Measurements from ENCODE around the gene JAM3. TPM values are rescaled to one million over a fixed set of nuclear protein-coding genes. Genes with fewer than 3 reads are reported as not detected.

Gene JAM3
- total RNA-seq, 1 experiment from 2014 or later = 9.0 TPM

- Histone ChIP-seq H3K9me3 (ENCODE audit: low read depth, low read length, poor library complexity, severe bottlenecking) (no peaks in the 10 kb centered on the region), H3K36me3 (ENCODE audit: insufficient read depth, low read length, poor library complexity, severe bottlenecking) (no peaks in the 10 kb centered on the region), H3K27ac (ENCODE audit: low read depth, low read length, poor library complexity, severe bottlenecking) (no peak overlapping the region), H3K4me3 (ENCODE audit: low read depth, low read length, poor library complexity, severe bottlenecking) (no peak overlapping the region), H3K27me3 (replicated peaks; ENCODE audit: insufficient read depth, low read depth, low read length, poor library complexity) (no peaks in the 10 kb centered on the region), H3K4me1 (ENCODE audit: insufficient read depth, low read length, poor library complexity, severe bottlenecking) (no peaks in the 10 kb centered on the region)
- ChIA-PET POLR2A (ENCODE audit: low non-redundant PET) (no interaction called here), CTCF (interaction anchor here (0.6 kb wide), 1 partner anchor 211 kb away, joined by 3 read pairs; no protein-coding TSS in a partner anchor)
- TF ChIP-seq CTCF (conservative IDR thresholded peaks at IDR 0.05; ENCODE audit: low read depth, low read length) = no peak
- no peak for TF ChIP-seq EZH2 (IDR thresholded peaks at IDR 0.05; ENCODE audit: borderline replicate concordance, low read depth, low read length, poor library complexity, severe bottlenecking)
- DNase-seq (ENCODE audit: low spot score) = no peak
- no TSS peak for BruUV-seq (replicated peaks)
- intact Hi-C loops (cut with micrococcal nuclease; ENCODE audit: unreplicated experiment) = no loop called here
These were observed 75.9 kb downstream of the JAM3 start for GRCh38 chr11:134144744-134145143.

GRCh38 chr11:134145715-134146114 lies 76.8 kb downstream of the JAM3 start:
- intact Hi-C loops (cut with micrococcal nuclease; ENCODE audit: unreplicated experiment) = no loop called here
- Histone ChIP-seq H3K27me3 (replicated peaks; ENCODE audit: insufficient read depth, low read depth, low read length, poor library complexity) (no peaks in the 10 kb centered on the region), H3K27ac (ENCODE audit: low read depth, low read length, poor library complexity, severe bottlenecking) (no peak overlapping the region), H3K4me1 (ENCODE audit: insufficient read depth, low read length, poor library complexity, severe bottlenecking) (no peaks in the 10 kb centered on the region), H3K9me3 (ENCODE audit: low read depth, low read length, poor library complexity, severe bottlenecking) (no peaks in the 10 kb centered on the region), H3K36me3 (ENCODE audit: insufficient read depth, low read length, poor library complexity, severe bottlenecking) (peaks cover 9% of the 10 kb centered on the region), H3K4me3 (ENCODE audit: low read depth, low read length, poor library complexity, severe bottlenecking) (no peak overlapping the region)
- ChIA-PET POLR2A (ENCODE audit: low non-redundant PET) (interaction anchor here (0.7 kb wide), 1 partner anchor 18 kb away, joined by 4 read pairs; no protein-coding TSS in a partner anchor), CTCF (no interaction called here)
- BruUV-seq (replicated peaks) = no TSS peak
- TF ChIP-seq CTCF (conservative IDR thresholded peaks at IDR 0.05; ENCODE audit: low read depth, low read length) = no peak
- TF ChIP-seq EZH2 (IDR thresholded peaks at IDR 0.05; ENCODE audit: borderline replicate concordance, low read depth, low read length, poor library complexity, severe bottlenecking) = no peak
- no peak for DNase-seq (ENCODE audit: low spot score)

GRCh38 chr11:134146598-134146997 lies 77.7 kb downstream of the JAM3 start:
- Histone ChIP-seq H3K36me3 (ENCODE audit: insufficient read depth, low read length, poor library complexity, severe bottlenecking) (peaks cover 15% of the 10 kb centered on the region), H3K4me3 (ENCODE audit: low read depth, low read length, poor library complexity, severe bottlenecking) (no peak overlapping the region), H3K4me1 (ENCODE audit: insufficient read depth, low read length, poor library complexity, severe bottlenecking) (no peaks in the 10 kb centered on the region), H3K27ac (ENCODE audit: low read depth, low read length, poor library complexity, severe bottlenecking) (no peak overlapping the region), H3K9me3 (ENCODE audit: low read depth, low read length, poor library complexity, severe bottlenecking) (no peaks in the 10 kb centered on the region), H3K27me3 (replicated peaks; ENCODE audit: insufficient read depth, low read depth, low read length, poor library complexity) (no peaks in the 10 kb centered on the region)
- CTCF ChIA-PET = no interaction called here
- no peak for TF ChIP-seq CTCF (conservative IDR thresholded peaks at IDR 0.05; ENCODE audit: low read depth, low read length)
- TF ChIP-seq EZH2 (IDR thresholded peaks at IDR 0.05; ENCODE audit: borderline replicate concordance, low read depth, low read length, poor library complexity, severe bottlenecking) = no peak
- POLR2A ChIA-PET (ENCODE audit: low non-redundant PET) = no interaction called here
- no TSS peak for BruUV-seq (replicated peaks)
- DNase-seq (ENCODE audit: low spot score) = no peak
- intact Hi-C loops (cut with micrococcal nuclease; ENCODE audit: unreplicated experiment) = no loop called here

All from A673 (cell line).